BLaER1 treated with 17β-estradiol and CSF1 and Interleukin-3, amounts not matched to agents 10 nM and 100 nM (cell line): ENCODE measurements around the gene BTBD1.

Source experiments
- H3K27ac ChIP-seq, 11 experiments: shearing (Covaris generic); formaldehyde crosslinking; 2 replicates each; pipeline ENCODE4 v1.8.1; 2022
- H3K27me3 ChIP-seq, 11 experiments: shearing (Covaris generic); formaldehyde crosslinking; 2 replicates each; pipeline ENCODE4 v1.8.1; 2022
- H3K36me3 ChIP-seq, 11 experiments: shearing (Covaris generic); formaldehyde crosslinking; 2 replicates each; pipeline ENCODE4 v1.8.1; 2022
- H3K4me1 ChIP-seq, 10 experiments: shearing (Covaris generic); formaldehyde crosslinking; 2 replicates each; pipeline ENCODE4 v1.8.1; 2022
- H3K4me2 ChIP-seq, 11 experiments: shearing (Covaris generic); formaldehyde crosslinking; 2 replicates each; pipeline ENCODE4 v1.8.1; 2022
- H3K4me3 ChIP-seq, 10 experiments: shearing (Covaris generic); formaldehyde crosslinking; 2 replicates each; pipeline ENCODE4 v1.8.1; 2022
- H3K9ac ChIP-seq, 11 experiments: shearing (Covaris generic); formaldehyde crosslinking; 2 replicates each; pipeline ENCODE4 v1.8.1; 2022
- H3K9me3 ChIP-seq, 11 experiments: shearing (Covaris generic); formaldehyde crosslinking; replicated peaks in 1 of 11; 2 replicates each; pipeline ENCODE4 v1.8.1; 2022
- H4K20me1 ChIP-seq, 11 experiments: shearing (Covaris generic); formaldehyde crosslinking; 2 replicates each; pipeline ENCODE4 v1.8.1; 2022
- Cebpa-rat ChIP-seq, 11 experiments: shearing (Covaris generic); IDR thresholded peaks; 2 replicates each; pipeline ENCODE4 v1.8.1; 2022

The BTBD1 gene

GRCh38 chr15:82999905-83000671 is 67.0 kb downstream of the BTBD1 start:
- Histone ChIP-seq H3K27ac (peak overlapping the region in 7 of 11 experiments; percentile 11 to 57 (median 27); a peak in 10 of 22 replicates), H3K9me3 (no peaks in the 10 kb centered on the region), H3K4me1 (peaks cover 0 to 7% (median 5%) of the 10 kb centered on the region in 10 experiments; a peak in 14 of 20 replicates), H4K20me1 (peaks cover 0 to 3% (median 0%) of the 10 kb centered on the region in 11 experiments; a peak in 2 of 22 replicates), H3K4me3 (peak overlapping the region in 7 of 10 experiments; percentile 23 to 52 (median 33); a peak in 8 of 20 replicates), H3K4me2 (peak overlapping the region; percentile 52 to 88 (median 66)), H3K9ac (peak overlapping the region; percentile 37 to 74 (median 65); a peak in 21 of 22 replicates), H3K27me3 (no peaks in the 10 kb centered on the region), H3K36me3 (peaks cover 5 to 24% (median 12%) of the 10 kb centered on the region in 11 experiments; a peak in 21 of 22 replicates)
- TF ChIP-seq Cebpa-rat (IDR thresholded peaks at IDR 0.05) = no peak

DNA sequence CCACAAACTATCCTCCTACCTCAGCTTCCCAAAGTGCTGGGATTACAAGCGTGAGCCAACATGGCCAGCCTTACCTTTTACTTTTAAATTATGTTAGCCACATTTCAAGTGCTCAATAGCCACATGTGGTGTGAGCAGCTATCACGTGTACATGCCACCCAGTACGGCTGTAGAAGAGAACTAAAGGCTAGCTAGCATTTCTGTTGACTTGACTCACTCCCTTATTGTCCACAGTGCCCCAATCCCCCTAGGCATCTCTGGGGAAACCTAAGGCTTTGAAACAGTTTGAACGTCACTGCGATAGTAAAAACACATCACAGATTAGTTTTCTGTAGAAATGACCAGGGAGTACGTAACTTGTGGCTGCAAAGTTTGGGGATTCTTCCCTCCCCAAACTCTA is 67.6 kb downstream of the BTBD1 start:
- no peak overlapping the region for H3K27ac ChIP-seq
- H3K4me3 ChIP-seq = no peak overlapping the region
- H3K4me2 ChIP-seq = no peak overlapping the region
- peaks cover 0 to 3% (median 0%) of the 10 kb centered on the region in 11 experiments; a peak in 2 of 22 replicates for H4K20me1 ChIP-seq
- no peaks in the 10 kb centered on the region for H3K27me3 ChIP-seq
- no peaks in the 10 kb centered on the region for H3K9me3 ChIP-seq
- peaks cover 0 to 18% (median 6%) of the 10 kb centered on the region in 11 experiments; a peak in 10 of 22 replicates for H3K36me3 ChIP-seq
- no peak overlapping the region for H3K9ac ChIP-seq
- no peak for TF ChIP-seq Cebpa-rat (IDR thresholded peaks at IDR 0.05)
- H3K4me1 ChIP-seq = peaks cover 0 to 7% (median 5%) of the 10 kb centered on the region in 10 experiments; a peak in 14 of 20 replicates

DNA sequence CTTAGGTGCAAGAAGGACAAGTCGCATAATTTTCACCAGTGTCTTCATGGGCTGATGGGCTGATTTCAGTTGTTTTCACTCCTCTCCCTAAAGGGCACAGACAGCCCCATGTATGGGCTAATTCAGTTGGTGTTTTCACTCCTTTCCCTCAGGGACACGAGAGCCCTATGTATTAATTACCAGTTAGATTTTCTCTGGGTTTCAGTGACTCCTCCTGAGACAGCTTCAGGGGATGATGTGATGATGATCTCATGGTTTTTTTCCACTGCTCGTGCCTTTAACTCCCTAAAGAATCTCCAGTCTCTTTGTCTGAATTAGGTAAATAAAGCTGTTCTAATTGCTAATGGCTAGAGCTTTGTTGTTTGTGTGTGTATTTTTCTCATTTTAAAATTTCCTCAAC is 71.1 kb downstream of the BTBD1 start:
- peaks cover 0 to 7% (median 5%) of the 10 kb centered on the region in 10 experiments; a peak in 14 of 20 replicates for H3K4me1 ChIP-seq
- peaks cover 9 to 25% (median 14%) of the 10 kb centered on the region in 11 experiments; a peak in 19 of 22 replicates for H3K36me3 ChIP-seq
- H3K27me3 ChIP-seq = no peaks in the 10 kb centered on the region
- H3K27ac ChIP-seq = no peak overlapping the region
- H3K9ac ChIP-seq = no peak overlapping the region
- H4K20me1 ChIP-seq = peaks cover 0 to 2% (median 0%) of the 10 kb centered on the region in 11 experiments; a peak in 1 of 22 replicates
- TF ChIP-seq Cebpa-rat (IDR thresholded peaks at IDR 0.05) = no peak
- H3K4me3 ChIP-seq = no peak overlapping the region
- H3K9me3 ChIP-seq = no peaks in the 10 kb centered on the region
- no peak overlapping the region for H3K4me2 ChIP-seq

DNA sequence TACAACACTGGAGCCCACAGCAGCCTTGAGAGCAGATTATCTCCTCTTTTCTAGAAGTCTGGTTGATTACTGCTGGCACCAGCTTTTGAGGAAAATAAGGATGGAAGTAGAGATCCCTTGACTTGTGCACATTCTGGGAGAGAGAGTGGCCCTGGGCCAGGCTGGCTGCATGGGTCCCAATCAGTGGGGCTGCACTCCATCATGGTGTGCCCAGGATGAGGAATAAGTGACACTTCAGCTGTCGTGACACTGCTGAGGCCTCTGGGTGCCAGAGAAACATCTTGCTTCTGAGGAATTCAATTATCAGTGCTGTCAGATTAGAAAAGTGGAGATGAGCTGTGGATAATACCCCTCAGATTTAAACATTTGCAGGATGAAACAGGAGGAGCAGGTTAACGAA is 72.0 kb downstream of the BTBD1 start:
- H3K9ac ChIP-seq = no peak overlapping the region
- H3K36me3 ChIP-seq = peaks cover 15 to 31% (median 18%) of the 10 kb centered on the region in 11 experiments; a peak in 19 of 22 replicates
- no peaks in the 10 kb centered on the region for H3K27me3 ChIP-seq
- H3K4me3 ChIP-seq = no peak overlapping the region
- H3K4me1 ChIP-seq = peaks cover 0 to 4% (median 3%) of the 10 kb centered on the region in 10 experiments; a peak in 13 of 20 replicates
- no peak overlapping the region for H3K27ac ChIP-seq
- H3K9me3 ChIP-seq = no peaks in the 10 kb centered on the region
- H3K4me2 ChIP-seq = no peak overlapping the region
- peaks cover 0 to 4% (median 0%) of the 10 kb centered on the region in 11 experiments; a peak in 1 of 22 replicates for H4K20me1 ChIP-seq
- no peak for TF ChIP-seq Cebpa-rat (IDR thresholded peaks at IDR 0.05)

- no peak for TF ChIP-seq Cebpa-rat (IDR thresholded peaks at IDR 0.05)
- H3K9ac ChIP-seq = no peak overlapping the region
- no peak overlapping the region for H3K4me2 ChIP-seq
- H3K4me1 ChIP-seq = 0 out of 20 replicates have a peak, but pooled peaks cover 0 to under 1% (median 0%) of the 10 kb centered on the region in 10 experiments
- no peaks in the 10 kb centered on the region for H3K9me3 ChIP-seq
- H4K20me1 ChIP-seq = peaks cover 0 to 4% (median 0%) of the 10 kb centered on the region in 11 experiments; a peak in 1 of 22 replicates
- no peaks in the 10 kb centered on the region for H3K27me3 ChIP-seq
- no peak overlapping the region for H3K4me3 ChIP-seq
- H3K36me3 ChIP-seq = peaks cover 29 to 48% (median 32%) of the 10 kb centered on the region in 11 experiments
- no peak overlapping the region for H3K27ac ChIP-seq
Measured at GRCh38 chr15:82993144-82993543, 73.9 kb downstream of the BTBD1 start.

DNA sequence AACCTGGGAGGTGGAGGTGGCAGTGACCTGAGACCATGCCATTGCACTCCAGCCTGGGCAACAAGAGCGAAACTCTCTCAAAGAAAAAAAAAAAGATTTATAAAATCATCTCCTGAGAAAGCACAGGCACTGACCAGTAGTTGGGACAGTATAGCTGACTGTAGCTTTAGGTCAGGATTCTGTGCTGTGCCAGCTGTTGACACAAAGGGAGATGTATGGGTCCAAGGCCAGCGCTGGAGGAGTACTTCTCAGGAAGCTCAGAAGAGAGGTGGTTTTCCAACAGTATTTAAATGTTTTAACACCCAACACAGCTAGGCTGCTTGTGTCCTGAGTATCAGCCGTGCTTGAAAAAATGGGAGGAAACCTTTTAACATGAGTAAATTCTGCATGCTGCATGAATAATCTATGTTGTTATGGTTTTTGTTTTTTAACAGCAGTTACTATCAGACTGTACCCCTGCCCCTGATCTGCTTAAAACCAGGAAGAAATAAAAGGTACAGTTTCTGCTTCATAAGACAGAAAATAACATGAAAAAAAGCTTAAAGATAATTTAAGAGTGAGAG is 74.5 kb downstream of the BTBD1 start:
- Histone ChIP-seq H3K27me3 (no peaks in the 10 kb centered on the region), H3K4me2 (no peak overlapping the region), H3K9me3 (no peaks in the 10 kb centered on the region), H3K4me3 (no peak overlapping the region), H3K36me3 (peaks cover 34 to 55% (median 38%) of the 10 kb centered on the region in 11 experiments), H3K27ac (no peak overlapping the region), H3K4me1 (peaks cover under 1 to 7% (median 2%) of the 10 kb centered on the region in 10 experiments; a peak in 11 of 20 replicates), H3K9ac (no peak overlapping the region), H4K20me1 (peaks cover 0 to 4% (median 0%) of the 10 kb centered on the region in 11 experiments; a peak in 1 of 22 replicates)
- TF ChIP-seq Cebpa-rat (IDR thresholded peaks at IDR 0.05) = no peak

GRCh38 chr15:82986442-82986780 is 80.6 kb downstream of the BTBD1 start:
- H4K20me1 ChIP-seq = peaks cover 0 to 7% (median 0%) of the 10 kb centered on the region in 11 experiments; a peak in 1 of 22 replicates
- H3K9ac ChIP-seq = peak overlapping the region; percentile 77 to 91 (median 84)
- peaks cover 12 to 21% (median 19%) of the 10 kb centered on the region in 10 experiments for H3K4me1 ChIP-seq
- H3K36me3 ChIP-seq = peaks cover 24 to 37% (median 31%) of the 10 kb centered on the region in 11 experiments
- peak overlapping the region; percentile 62 to 98 (median 76) for H3K4me3 ChIP-seq
- peak overlapping the region; percentile 70 to 86 (median 78); a peak in 21 of 22 replicates for H3K27ac ChIP-seq
- H3K4me2 ChIP-seq = peak overlapping the region; percentile 69 to 92 (median 85)
- H3K27me3 ChIP-seq = no peaks in the 10 kb centered on the region
- TF ChIP-seq Cebpa-rat (IDR thresholded peaks at IDR 0.05) = no peak
- H3K9me3 ChIP-seq = 0 out of 22 replicates have a peak, but pooled peaks cover 0 to 3% (median 0%) of the 10 kb centered on the region in 11 experiments

DNA sequence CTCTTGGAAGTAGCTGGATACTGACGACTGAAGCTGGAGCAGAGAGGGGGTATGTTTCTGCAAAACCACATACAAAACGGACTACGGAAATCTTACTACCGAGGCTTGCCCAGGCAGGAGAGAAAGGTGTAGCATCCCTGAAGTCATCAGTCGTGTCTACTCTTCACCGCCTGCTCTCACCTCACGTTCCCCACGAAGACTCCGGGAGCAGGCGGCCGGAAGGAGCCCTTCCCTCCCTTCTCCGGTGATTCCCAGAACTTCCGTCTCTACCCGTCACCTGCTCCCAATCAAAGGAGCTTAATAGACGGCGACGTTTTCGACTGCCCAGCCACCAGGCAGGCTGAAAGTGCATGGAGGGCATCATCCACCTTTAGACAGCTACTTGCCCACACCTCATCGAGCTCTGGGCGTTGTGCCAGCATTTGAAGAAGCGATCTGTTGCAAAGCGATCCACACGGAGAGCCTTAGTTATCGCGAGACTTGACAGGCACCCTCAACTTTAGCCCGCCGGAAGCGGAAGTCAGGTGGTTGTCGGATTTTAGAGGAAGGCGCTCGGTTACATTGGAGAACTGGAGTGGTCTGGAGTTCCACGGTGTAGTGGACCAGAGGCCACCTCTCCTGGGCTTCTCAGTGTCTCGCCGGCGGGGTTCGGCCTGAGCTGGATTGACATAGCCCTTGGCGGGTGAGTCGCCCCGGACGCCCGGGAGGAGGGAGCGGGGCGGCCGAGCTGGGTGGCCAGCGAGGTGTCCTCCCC is 81.2 kb downstream of the BTBD1 start, which contains the start of gene RAMAC:
TSS of gene RAMAC (plus strand) at position 523 of the 754 bp plus-strand sequence. CDS start 2,809 bp downstream, outside the sequence.
- Histone ChIP-seq H3K4me1 (peaks cover 12 to 21% (median 19%) of the 10 kb centered on the region in 10 experiments), H3K27ac (peak within 1 kb of the TSS; percentile 70 to 86 (median 78); a peak in 21 of 22 replicates), H3K36me3 (peaks cover 18 to 32% (median 26%) of the 10 kb centered on the region in 11 experiments), H4K20me1 (peaks cover 0 to 7% (median 0%) of the 10 kb centered on the region in 11 experiments; a peak in 1 of 22 replicates), H3K9me3 (0 out of 22 replicates have a peak, but pooled peaks cover 0 to 3% (median 0%) of the 10 kb centered on the region in 11 experiments), H3K4me2 (peak within 1 kb of the TSS; percentile 69 to 92 (median 85)), H3K9ac (peak within 1 kb of the TSS; percentile 77 to 91 (median 84)), H3K27me3 (no peaks in the 10 kb centered on the region), H3K4me3 (peak within 1 kb of the TSS; percentile 62 to 98 (median 76))
- TF ChIP-seq Cebpa-rat (IDR thresholded peaks at IDR 0.05) = no peak
